ENCODE data around the gene ANK3.

ANK3 gene

GRCh38 chr10:60377955-60378354, 11.7 kb downstream of the ANK3 start:
- no peak for DNase-seq (ENCODE audit: low read depth in 2 of 2)

DNA sequence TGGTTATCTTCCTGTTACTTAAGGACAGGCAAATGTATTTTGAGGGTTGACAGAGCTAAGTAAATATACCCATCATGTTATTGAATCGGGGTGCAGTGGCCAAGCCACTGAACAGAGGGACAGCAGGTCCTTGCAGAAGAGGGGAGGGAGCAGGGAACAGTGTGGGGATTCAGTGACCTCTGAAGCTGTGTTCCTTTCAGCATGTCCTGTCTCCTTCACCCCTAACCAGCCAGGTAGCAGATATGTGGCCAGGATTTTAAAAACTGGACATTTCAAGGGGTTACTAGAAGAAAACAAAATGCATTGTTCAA, 12.7 kb downstream of the ANK3 start:
- DNase-seq (ENCODE audit: low read depth in 2 of 2), result no peak

- DNase-seq (ENCODE audit: low read depth in 2 of 2), result no peak
These were observed 13.2 kb downstream of the ANK3 start for GRCh38 chr10:60376221-60377041.

DNA sequence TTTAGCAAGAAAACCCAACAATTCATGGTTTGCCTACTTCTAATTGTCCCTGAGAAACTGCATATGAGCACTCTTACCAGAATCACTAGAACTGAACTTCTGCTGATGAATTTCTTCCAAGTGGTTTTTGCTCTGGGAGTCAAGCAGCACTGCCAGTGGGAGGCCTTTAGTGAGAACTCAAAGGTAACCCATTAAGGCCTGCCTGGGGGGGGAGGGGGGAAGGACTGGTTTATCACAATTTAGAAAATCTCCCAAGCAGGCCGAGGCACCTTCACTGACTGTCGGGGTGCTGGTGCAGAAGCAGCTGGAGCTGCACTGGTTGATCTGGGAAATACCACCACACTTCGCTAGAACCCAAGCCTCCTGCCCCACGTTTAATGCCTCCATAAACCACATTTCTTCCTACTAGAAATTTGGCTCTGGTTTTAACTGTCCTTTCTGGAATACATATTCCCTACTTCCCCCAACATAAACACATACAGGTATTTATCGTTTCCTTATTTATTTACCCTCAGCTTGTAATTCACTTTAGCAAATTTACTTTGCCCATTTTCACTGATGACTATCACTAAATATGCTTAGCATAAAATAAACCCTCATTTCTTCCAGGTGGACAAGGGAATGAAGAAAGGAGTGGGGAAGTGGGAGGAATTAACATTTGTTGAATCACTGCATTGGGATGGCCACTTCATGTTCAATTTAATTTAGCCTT, 14.2 kb downstream of the ANK3 start:
- no peak for DNase-seq (ENCODE audit: low read depth in 2 of 2)

DNA sequence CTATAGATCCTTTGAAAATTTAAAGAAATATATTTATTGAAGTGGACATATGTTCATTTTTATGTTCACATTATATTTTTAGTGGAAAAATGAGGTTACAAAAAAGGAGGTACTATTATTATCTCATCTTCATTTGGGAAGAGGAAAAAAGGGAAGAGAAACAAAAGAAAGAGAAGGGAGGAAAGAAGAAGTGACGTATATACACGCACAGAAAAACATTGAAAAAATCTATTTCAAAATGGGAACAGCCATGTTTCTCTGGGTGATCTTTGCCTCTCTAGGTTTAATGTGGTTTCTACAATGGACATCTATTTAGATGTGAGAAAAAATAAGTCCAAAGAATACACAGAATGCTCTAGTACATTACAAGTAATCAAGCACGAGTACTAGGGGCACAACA, 14.8 kb downstream of the ANK3 start:
- no peak for DNase-seq (ENCODE audit: low read depth in 2 of 2)

GRCh38 chr10:60372436-60372835, 17.2 kb downstream of the ANK3 start:
- no peak for DNase-seq (ENCODE audit: low read depth in 2 of 2)

GRCh38 chr10:60369547-60369930, 20.1 kb downstream of the ANK3 start:
- DNase-seq (ENCODE audit: low read depth in 2 of 2), result no peak

- DNase-seq (ENCODE audit: low read depth in 2 of 2), result no peak
These were observed 20.7 kb downstream of the ANK3 start for GRCh38 chr10:60368875-60369546.

GRCh38 chr10:60367901-60368300, 21.8 kb downstream of the ANK3 start:
- DNase-seq (ENCODE audit: low read depth in 2 of 2), result no peak

GRCh38 chr10:60367431-60367830, 22.2 kb downstream of the ANK3 start:
- DNase-seq (ENCODE audit: low read depth in 2 of 2), result no peak

DNA sequence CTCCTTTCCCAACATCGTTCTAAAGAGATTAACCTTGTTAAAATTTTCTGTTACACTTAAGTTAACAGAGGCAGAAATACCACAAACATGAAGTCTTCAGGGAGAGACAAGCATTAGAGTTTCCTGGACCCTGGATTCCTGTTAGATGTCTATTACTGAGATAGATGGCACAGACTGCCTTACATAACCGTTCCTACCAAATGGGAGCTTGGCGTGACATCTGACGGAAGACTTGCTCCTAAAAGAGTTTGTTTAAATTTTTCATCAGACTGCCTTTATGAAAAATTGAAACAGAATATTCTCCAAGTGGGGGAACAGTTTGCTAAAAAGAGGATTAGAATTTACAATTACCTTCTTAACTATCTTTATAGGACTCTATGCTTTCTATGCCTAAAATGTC, 22.7 kb downstream of the ANK3 start:
- no peak for DNase-seq (ENCODE audit: low read depth in 2 of 2)

DNA sequence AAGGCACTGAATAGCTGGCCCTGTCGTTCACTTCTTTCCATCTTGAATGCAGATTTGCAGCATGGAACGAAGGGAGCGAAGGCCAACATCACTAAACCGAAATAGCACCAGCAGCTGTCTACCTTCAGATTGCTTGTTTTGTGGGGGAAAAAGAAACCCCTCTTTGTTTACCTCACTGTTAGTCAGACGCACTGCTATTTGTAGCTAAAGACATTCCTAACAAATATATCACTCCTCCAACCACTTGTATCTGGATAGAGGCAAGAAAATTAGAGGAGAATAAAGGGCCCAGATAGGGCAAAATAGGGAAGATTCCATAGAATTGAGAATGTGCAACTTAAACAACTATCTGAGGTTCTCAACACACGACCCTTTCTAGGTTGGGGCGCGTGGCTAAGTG, 26.5 kb downstream of the ANK3 start:
- DNase-seq (ENCODE audit: low read depth in 2 of 2), result no peak

DNA sequence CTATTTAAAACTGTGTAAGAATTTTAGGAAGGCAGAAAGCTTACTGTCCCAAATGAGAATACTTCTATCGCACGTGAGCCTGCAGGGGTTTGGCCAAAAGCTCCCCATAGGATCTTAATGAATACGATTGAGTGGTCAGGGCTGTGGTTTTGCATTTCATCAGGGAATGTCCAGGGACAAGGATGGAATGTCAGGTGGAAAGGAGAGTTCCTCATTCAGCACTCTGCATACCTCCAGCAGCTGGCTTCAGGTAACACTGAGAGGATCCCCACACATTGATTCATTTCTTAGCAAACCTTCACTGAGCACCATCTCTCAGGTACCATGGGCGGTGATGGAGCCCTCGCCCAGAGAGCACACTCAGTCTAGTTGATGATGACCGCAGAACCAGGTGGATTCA, 27.2 kb downstream of the ANK3 start:
- no peak for DNase-seq (ENCODE audit: low read depth in 2 of 2)

DNA sequence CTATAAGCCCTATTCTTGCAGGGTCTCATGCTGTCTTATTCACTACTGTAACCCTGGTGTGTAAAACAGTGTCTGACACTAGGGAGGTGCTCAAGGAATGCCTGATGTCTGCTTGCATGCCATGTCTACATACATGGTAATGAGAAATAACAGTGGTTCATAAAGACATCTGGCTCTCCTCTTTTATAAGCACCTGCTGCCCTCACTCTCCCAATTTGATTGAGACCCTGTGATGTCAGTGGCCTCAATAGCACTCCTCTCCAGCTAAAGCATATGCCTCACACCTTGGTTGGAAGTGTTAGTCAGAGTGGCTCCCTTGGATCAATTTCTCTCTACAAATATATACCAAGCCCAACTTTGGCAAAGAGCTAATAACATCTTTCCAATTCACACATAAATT, 30.6 kb downstream of the ANK3 start:
- no peak for DNase-seq (ENCODE audit: low read depth in 2 of 2)

DNA sequence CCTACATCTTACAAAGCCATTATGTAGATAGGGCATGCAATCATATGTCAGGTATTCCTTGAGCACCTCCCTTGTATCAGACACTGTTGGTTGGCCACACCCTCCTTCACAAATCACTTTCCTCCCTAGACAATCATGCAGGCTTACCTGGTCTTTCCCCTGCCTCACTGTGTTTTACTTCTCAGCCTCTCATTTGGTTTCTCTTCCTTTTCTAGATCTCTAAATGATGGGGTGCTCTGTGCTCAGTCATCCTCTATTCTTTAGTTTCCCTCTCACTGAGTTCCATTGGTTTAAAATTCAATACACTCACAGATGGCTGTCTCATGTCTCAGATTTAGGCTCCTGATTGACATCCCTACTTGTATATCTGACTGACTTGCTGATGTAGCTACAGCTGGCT, 31.4 kb downstream of the ANK3 start:
- no peak for DNase-seq (ENCODE audit: low read depth in 2 of 2)

DNA sequence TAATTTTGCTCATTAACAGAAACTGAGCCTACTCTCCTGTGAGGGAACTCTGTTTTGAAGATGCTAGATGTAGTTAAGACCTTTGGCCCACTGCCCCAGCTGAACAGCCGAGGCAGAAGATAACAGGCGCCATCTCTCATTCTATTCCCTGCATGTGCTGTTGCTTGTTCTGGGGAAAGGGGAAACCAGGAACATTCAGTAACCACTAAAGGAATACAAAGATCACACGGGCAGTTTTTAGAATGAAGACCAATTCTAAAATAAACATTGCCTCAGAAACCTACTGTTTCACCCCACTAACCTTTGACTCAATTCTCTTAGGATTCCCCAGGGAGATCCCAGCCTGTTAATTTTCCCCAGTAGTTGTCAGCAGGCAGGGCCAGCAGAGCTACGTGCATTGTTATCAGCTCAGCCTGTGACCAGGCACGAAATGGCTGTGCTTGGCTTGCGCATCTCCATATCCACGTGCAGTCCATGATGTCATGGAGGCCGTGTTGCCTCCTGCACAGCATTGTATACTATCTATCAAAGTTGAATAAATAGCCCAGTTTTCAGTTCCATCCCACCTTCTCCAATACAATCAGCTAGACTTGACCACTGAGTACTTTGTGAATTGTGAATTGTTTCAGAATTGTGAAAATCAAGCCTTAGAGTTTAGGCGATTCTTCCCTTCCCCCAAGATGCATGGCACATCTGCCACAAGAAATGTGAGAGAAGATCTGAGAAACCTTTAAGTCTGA, 36.0 kb downstream of the ANK3 start:
- no peak for DNase-seq (ENCODE audit: low read depth in 2 of 2)

DNA sequence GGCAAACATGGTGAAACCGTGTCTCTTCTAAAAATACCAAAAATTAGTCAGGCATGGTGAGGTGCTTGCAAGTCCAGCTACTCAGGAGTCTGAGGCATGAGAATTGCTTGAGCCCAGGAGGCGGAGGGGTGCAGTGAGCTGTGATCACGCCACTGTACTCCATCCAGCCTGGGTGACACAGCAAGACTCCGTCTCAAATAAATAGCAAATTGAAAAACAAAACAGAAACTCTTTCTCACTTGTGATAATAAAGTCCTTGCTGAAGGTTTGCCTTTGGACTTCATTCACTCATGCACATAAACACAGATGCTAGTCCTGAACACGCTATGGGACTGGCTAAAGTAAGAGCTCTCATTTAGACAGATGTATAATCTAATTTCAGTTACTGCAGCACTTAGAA, 37.6 kb downstream of the ANK3 start:
- DNase-seq (ENCODE audit: low read depth in 2 of 2), result no peak

GRCh38 chr10:60351191-60351853, 38.4 kb downstream of the ANK3 start:
- DNase-seq (ENCODE audit: low read depth in 2 of 2), result no peak

GRCh38 chr10:60350400-60350799, 39.3 kb downstream of the ANK3 start:
- DNase-seq (ENCODE audit: low read depth in 2 of 2), result no peak

- DNase-seq (ENCODE audit: low read depth in 2 of 2), result no peak
These were observed 40.2 kb downstream of the ANK3 start for GRCh38 chr10:60349426-60349825.

- no peak for DNase-seq (ENCODE audit: low read depth in 2 of 2)
These were observed 40.7 kb downstream of the ANK3 start for GRCh38 chr10:60348982-60349381.

GRCh38 chr10:60347270-60347669, 42.4 kb downstream of the ANK3 start:
- no peak for DNase-seq (ENCODE audit: low read depth in 2 of 2)
